ENCODE results near the gene RYR2. TPM values are rescaled to one million over a fixed set of nuclear protein-coding genes. Genes with fewer than 3 reads are reported as not detected.
A peak's percentile ranks its signal among the peaks of the same experiment; 100 is the strongest.

Gene RYR2
- total and polyA plus RNA-seq, 4 donors = 0.43 to 11.6 (median 2.0) TPM

- DNase-seq = no peak
- no peak overlapping the region for H3K9ac ChIP-seq (ENCODE audit: insufficient read depth in 1 of 2, low read length in 2 of 2)
- no peak overlapping the region for H3K27ac ChIP-seq (ENCODE audit: low read depth in 1 of 2, low read length in 1 of 2)
- no peaks in the 10 kb centered on the region for H3K27me3 ChIP-seq (ENCODE audit: control insufficient read depth in 3 of 3, insufficient read depth in 3 of 3, low read length in 2 of 3)
- no peak for ATAC-seq (ENCODE audit: insufficient read depth, low FRiP score)
- TF ChIP-seq CTCF (IDR thresholded peaks at IDR 0.05; ENCODE audit: control extremely low read depth, extremely low read depth) = no peak
- no peak overlapping the region for H3K4me3 ChIP-seq
- H3K9me3 ChIP-seq (ENCODE audit: control insufficient read depth in 4 of 4, insufficient read depth in 3 of 4, low read length in 3 of 4) = no peaks in the 10 kb centered on the region
- 50 to 67% methylated on average over 7 of the region's 7 CpGs for WGBS, 2 donors
- peaks cover 0 to 13% (median 0%) of the 10 kb centered on the region in 5 donors for H3K4me1 ChIP-seq (ENCODE audit: control insufficient read depth in 5 of 5, insufficient read depth in 5 of 5, low read length in 5 of 5)
- no peaks in the 10 kb centered on the region for H3K36me3 ChIP-seq (ENCODE audit: control insufficient read depth in 4 of 4, insufficient read depth in 4 of 4, low read length in 4 of 4)
Measured at GRCh38 chr1:237692255-237692654, 650.3 kb downstream of the RYR2 start.

GRCh38 chr1:237695878-237696277, 653.9 kb downstream of the RYR2 start:
- Histone ChIP-seq H3K4me1 (ENCODE audit: control insufficient read depth in 5 of 5, insufficient read depth in 5 of 5, low read length in 5 of 5) (peaks cover 0 to 10% (median 0%) of the 10 kb centered on the region in 5 donors), H3K9ac (ENCODE audit: insufficient read depth in 1 of 2, low read length in 2 of 2) (no peak overlapping the region), H3K27ac (ENCODE audit: low read depth in 1 of 2, low read length in 1 of 2) (peak overlapping the region in 1 of 2 donors; percentile 45), H3K4me3 (no peak overlapping the region), H3K27me3 (ENCODE audit: control insufficient read depth in 3 of 3, insufficient read depth in 3 of 3, low read length in 2 of 3) (no peaks in the 10 kb centered on the region), H3K36me3 (ENCODE audit: control insufficient read depth in 4 of 4, insufficient read depth in 4 of 4, low read length in 4 of 4) (no peaks in the 10 kb centered on the region), H3K9me3 (ENCODE audit: control insufficient read depth in 4 of 4, insufficient read depth in 3 of 4, low read length in 3 of 4) (no peaks in the 10 kb centered on the region)
- no peak for DNase-seq
- no peak for ATAC-seq (ENCODE audit: insufficient read depth, low FRiP score)
- TF ChIP-seq CTCF (IDR thresholded peaks at IDR 0.05; ENCODE audit: control extremely low read depth, extremely low read depth) = no peak

GRCh38 chr1:237700181-237700580, 658.2 kb downstream of the RYR2 start:
- ATAC-seq (ENCODE audit: insufficient read depth, low FRiP score) = no peak
- no peaks in the 10 kb centered on the region for H3K36me3 ChIP-seq (ENCODE audit: control insufficient read depth in 4 of 4, insufficient read depth in 4 of 4, low read length in 4 of 4)
- H3K9ac ChIP-seq (ENCODE audit: insufficient read depth in 1 of 2, low read length in 2 of 2) = no peak overlapping the region
- H3K27ac ChIP-seq (ENCODE audit: low read depth in 1 of 2, low read length in 1 of 2) = no peak overlapping the region
- H3K27me3 ChIP-seq (ENCODE audit: control insufficient read depth in 3 of 3, insufficient read depth in 3 of 3, low read length in 2 of 3) = no peaks in the 10 kb centered on the region
- H3K4me1 ChIP-seq (ENCODE audit: control insufficient read depth in 5 of 5, insufficient read depth in 5 of 5, low read length in 5 of 5) = peaks cover 0 to 12% (median 0%) of the 10 kb centered on the region in 5 donors
- 77 to 84% methylated on average over 5 of the region's 5 CpGs for WGBS, 2 donors
- DNase-seq = no peak
- H3K4me3 ChIP-seq = no peak overlapping the region
- no peaks in the 10 kb centered on the region for H3K9me3 ChIP-seq (ENCODE audit: control insufficient read depth in 4 of 4, insufficient read depth in 3 of 4, low read length in 3 of 4)
- no peak for TF ChIP-seq CTCF (IDR thresholded peaks at IDR 0.05; ENCODE audit: control extremely low read depth, extremely low read depth)

GRCh38 chr1:237701534-237701933, 659.5 kb downstream of the RYR2 start:
- H3K36me3 ChIP-seq (ENCODE audit: control insufficient read depth in 4 of 4, insufficient read depth in 4 of 4, low read length in 4 of 4) = no peaks in the 10 kb centered on the region
- no peak overlapping the region for H3K27ac ChIP-seq (ENCODE audit: low read depth in 1 of 2, low read length in 1 of 2)
- no peaks in the 10 kb centered on the region for H3K9me3 ChIP-seq (ENCODE audit: control insufficient read depth in 4 of 4, insufficient read depth in 3 of 4, low read length in 3 of 4)
- H3K27me3 ChIP-seq (ENCODE audit: control insufficient read depth in 3 of 3, insufficient read depth in 3 of 3, low read length in 2 of 3) = no peaks in the 10 kb centered on the region
- H3K9ac ChIP-seq (ENCODE audit: insufficient read depth in 1 of 2, low read length in 2 of 2) = no peak overlapping the region
- peaks cover 0 to 4% (median 0%) of the 10 kb centered on the region in 5 donors for H3K4me1 ChIP-seq (ENCODE audit: control insufficient read depth in 5 of 5, insufficient read depth in 5 of 5, low read length in 5 of 5)
- no peak for TF ChIP-seq CTCF (IDR thresholded peaks at IDR 0.05; ENCODE audit: control extremely low read depth, extremely low read depth)
- ATAC-seq (ENCODE audit: insufficient read depth, low FRiP score) = no peak
- H3K4me3 ChIP-seq = no peak overlapping the region
- WGBS, 2 donors = 85% methylated on average over 2 of the region's 2 CpGs
- DNase-seq = no peak
